Prostate gland (tissue), 2 donors: Measurements from ENCODE around the gene SLC49A3. TPM values are rescaled to one million over a fixed set of nuclear protein-coding genes. Genes with fewer than 3 reads are reported as not detected.

Experiments used
- DNase-seq: peaks from one replicate; pipeline ENCODE4 v3.0.0-alpha.2; 2019; ENCODE audit warnings: low spot score
- H3K27ac ChIP-seq, 2 donors: fragments of 200-600 bp; sonication (generic); 2 replicates each; pipeline ENCODE4 v1.5.1; 2017 to 2019
- H3K27me3 ChIP-seq: fragments of 200-600 bp; sonication (generic); replicated peaks from 2 replicates; pipeline ENCODE4 v1.5.1; 2019; ENCODE audit not compliant: insufficient read depth
- H3K36me3 ChIP-seq, 2 donors: fragments of 200-600 bp; sonication (generic); 1 replicate in 1 of 2; 2 replicates in 1 of 2; pipeline versions ENCODE4 v1.5.1 to v1.8.1; 2017 to 2019
- H3K4me1 ChIP-seq: fragments of 200-600 bp; sonication (generic); replicated peaks from 2 replicates; pipeline ENCODE4 v1.5.1; 2019
- H3K4me3 ChIP-seq, 2 donors: fragments of 200-600 bp; sonication (generic); 2 replicates each; pipeline ENCODE4 v1.5.1; 2017 to 2019
- H3K9me3 ChIP-seq: fragments of 200-600 bp; sonication (generic); 2 replicates; pipeline ENCODE4 v1.5.1; 2017
- CTCF ChIP-seq, 4 experiments: fragments of 200-600 bp in 2 of 4; fragments of 450-650 bp in 2 of 4; sonication (generic) in 2 of 4; IDR thresholded peaks; 1 replicate in 3 of 4; 2 replicates in 1 of 4; pipeline ENCODE4 v1.5.1; 2016 to 2019; ENCODE audit warnings: antibody characterized with exemption in 4 of 4, mild to moderate bottlenecking in 2 of 4, moderate library complexity in 2 of 4
- POLR2A ChIP-seq: fragments of 450-650 bp; IDR thresholded peaks from one replicate; pipeline ENCODE4 v1.6.1; 2016; ENCODE audit warnings: antibody characterized with exemption, mild to moderate bottlenecking
- POLR2AphosphoS5 ChIP-seq: sonication (generic); formaldehyde crosslinking; IDR thresholded peaks from one replicate; pipeline ENCODE4 v1.6.1; 2017; ENCODE audit warnings: antibody characterized with exemption
- WGBS: methylation state at CpG from one replicate; pipeline ENCODE4 v1.1.5; 2018; 5-methylcytosine and 5-hydroxymethylcytosine counted together
- intact Hi-C: fragments of 100-400 bp; cut with DNase I; formaldehyde crosslinking; loops from one replicate; pipeline ENCODE4 v1.14.2; 2022
- total RNA-seq, 2 donors: library from RNA; depleted of rRNA; stranded (reverse); fragments of >200 nt; gene quantifications; one replicate each; pipeline ENCODE4 v1.1.0, GENCODE V29; 2016

Gene SLC49A3
- total RNA-seq, 2 donors from 2014 or later: 2.6 to 11.0 TPM

- no peaks in the 10 kb centered on the region for H3K4me1 ChIP-seq
- no peak for DNase-seq
- WGBS: 96% methylated on average over 24 of the region's 24 CpGs
- no peak overlapping the region for H3K27ac ChIP-seq
- no peaks in the 10 kb centered on the region for H3K27me3 ChIP-seq
- TF ChIP-seq CTCF (IDR thresholded peaks at IDR 0.05) (no peak), POLR2AphosphoS5 (no peak), POLR2A (no peak)
- no peaks in the 10 kb centered on the region for H3K9me3 ChIP-seq
- intact Hi-C loops: no loop called here
- H3K36me3 ChIP-seq: no peaks in the 10 kb centered on the region
- H3K4me3 ChIP-seq: no peak overlapping the region
These were observed 24.2 kb downstream of the SLC49A3 start for GRCh38 chr4:664713-665231.

- no peaks in the 10 kb centered on the region for H3K27me3 ChIP-seq
- H3K36me3 ChIP-seq: no peaks in the 10 kb centered on the region
- TF ChIP-seq CTCF (IDR thresholded peaks at IDR 0.05): peak in 1 of 4 experiments; percentile 6
- TF ChIP-seq POLR2AphosphoS5: no peak
- H3K27ac ChIP-seq: peak overlapping the region in 1 of 2 donors; percentile 39
- no peak for DNase-seq
- H3K9me3 ChIP-seq: no peaks in the 10 kb centered on the region
- peak overlapping the region; percentile 47 to 59 for H3K4me3 ChIP-seq
- WGBS: 3% methylated on average over 56 of the region's 80 CpGs
- intact Hi-C loops: no loop called here
- H3K4me1 ChIP-seq: no peaks in the 10 kb centered on the region
These were observed 25.2 kb downstream of the SLC49A3 start for GRCh38 chr4:663438-664428.

GRCh38 chr4:663046-663437 lies 25.9 kb downstream of the SLC49A3 start:
- intact Hi-C loops: no loop called here
- no peak for DNase-seq
- WGBS: 32% methylated on average over 20 of the region's 20 CpGs
- Histone ChIP-seq H3K27ac (peak overlapping the region in 1 of 2 donors; percentile 39), H3K4me3 (peak overlapping the region; percentile 47 to 59), H3K27me3 (no peaks in the 10 kb centered on the region), H3K36me3 (no peaks in the 10 kb centered on the region), H3K9me3 (no peaks in the 10 kb centered on the region), H3K4me1 (no peaks in the 10 kb centered on the region)
- no peak for TF ChIP-seq POLR2AphosphoS5

GRCh38 chr4:661881-662761 lies 26.8 kb downstream of the SLC49A3 start:
- intact Hi-C loops: no loop called here
- H3K27ac ChIP-seq: no peak overlapping the region
- no peaks in the 10 kb centered on the region for H3K9me3 ChIP-seq
- H3K36me3 ChIP-seq: no peaks in the 10 kb centered on the region
- WGBS: 95% methylated on average over 40 of the region's 42 CpGs
- no peak for TF ChIP-seq POLR2A
- TF ChIP-seq POLR2AphosphoS5: no peak
- TF ChIP-seq CTCF (IDR thresholded peaks at IDR 0.05): no peak
- no peaks in the 10 kb centered on the region for H3K4me1 ChIP-seq
- DNase-seq: no peak
- H3K27me3 ChIP-seq: no peaks in the 10 kb centered on the region
- H3K4me3 ChIP-seq: no peak overlapping the region

GRCh38 chr4:661231-661630 lies 27.7 kb downstream of the SLC49A3 start:
- Histone ChIP-seq H3K27me3 (no peaks in the 10 kb centered on the region), H3K4me3 (no peak overlapping the region), H3K4me1 (no peaks in the 10 kb centered on the region), H3K36me3 (no peaks in the 10 kb centered on the region), H3K27ac (no peak overlapping the region), H3K9me3 (no peaks in the 10 kb centered on the region)
- WGBS: 97% methylated on average over 3 of the region's 3 CpGs
- TF ChIP-seq CTCF (IDR thresholded peaks at IDR 0.05) (no peak), POLR2A (no peak), POLR2AphosphoS5 (no peak)
- intact Hi-C loops: no loop called here
- DNase-seq: no peak
